WTC11 (cell line): ENCODE results near the gene PCAT6.

Experiments used
- CTCF ChIP-seq: fragments of 200-600 bp; IDR thresholded peaks from 2 replicates; pipeline ENCODE4 v1.8.0; 2022; ENCODE audit warnings: antibody characterized with exemption
- MAX ChIP-seq: sonication (generic); formaldehyde crosslinking; IDR thresholded peaks from 2 replicates; pipeline ENCODE4 v1.8.0; 2022; ENCODE audit warnings: mild to moderate bottlenecking, missing genetic modification reagents
- STAT6 ChIP-seq: sonication (generic); formaldehyde crosslinking; conservative IDR thresholded peaks from 2 replicates; pipeline ENCODE4 v1.8.1; 2023; ENCODE audit warnings: mild to moderate bottlenecking, low read depth, missing genetic modification reagents, moderate library complexity

GRCh38 chr1:202806845-202807450 is 3.8 kb upstream of the PCAT6 start:
- TF ChIP-seq CTCF (no peak), MAX (CRISPR knock-in tag) (no peak), STAT6 (CRISPR knock-in tag) (no peak)
